GM12878 (cell line): ENCODE results near the gene NPAS3. TPM values are rescaled to one million over a fixed set of nuclear protein-coding genes. Genes with fewer than 3 reads are reported as not detected.

ENCODE experiments used
- SMC3 ChIP-seq: IDR thresholded peaks from 2 replicates; pipeline ENCODE4 v1.6.1; 2011; ENCODE audit warnings: low read length, improper control_type of control experiment, borderline replicate concordance
- WRNIP1 ChIP-seq: IDR thresholded peaks from 2 replicates; pipeline ENCODE4 v1.6.1; 2011; ENCODE audit warnings: low read depth, low read length, improper control_type of control experiment, borderline replicate concordance
- ZNF384 ChIP-seq: IDR thresholded peaks from 2 replicates; pipeline ENCODE4 v1.6.1; 2012; ENCODE audit warnings: low read depth, mild to moderate bottlenecking, low read length, improper control_type of control experiment, borderline replicate concordance
- polyA plus RNA-seq, 11 experiments: library from polyadenylated mRNA; depleted of rRNA in 4 of 11; unstranded in 6 of 11; stranded (reverse) in 5 of 11; fragments of >200 nt; fragmentation: Nextera tagmentation in 4 of 11; fragmentation: Illumina TruSeq in 1 of 11; extraction: Ambion mirVana in 4 of 11; extraction: Trizol in 1 of 11; gene quantifications; 1 replicate in 1 of 11; 2 replicates in 10 of 11; pipeline versions ENCODE4 v1.2.1 to v1.2.3, GENCODE V29; 2011 to 2016; ENCODE audit warnings: inconsistent platforms in 2 of 11, missing spikeins in 2 of 11, low read depth in 1 of 11
- total RNA-seq, 4 experiments: library from RNA; depleted of rRNA in 3 of 4; stranded (reverse); fragments of >200 nt in 3 of 4; fragmentation: Illumina TruSeq in 1 of 4; extraction: Trizol in 1 of 4; gene quantifications; 2 replicates each; pipeline versions ENCODE4 v1.2.1 to v1.2.3, GENCODE V29; 2013 to 2021
- TF ChIP-seq, protein P1 (sequence below): IDR thresholded peaks from 2 replicates; pipeline ENCODE4 v1.6.1; 2011; ENCODE audit warnings: low read depth, low read length, improper control_type of control experiment, borderline replicate concordance
- TF ChIP-seq, protein P2 (sequence below): fragments of 450-650 bp; IDR thresholded peaks from 2 replicates; pipeline ENCODE4 v1.6.1; 2017; ENCODE audit warnings: mild to moderate bottlenecking, moderate library complexity

The NPAS3 gene
- total and polyA plus RNA-seq, 10 of the 15 experiments (the other 5 are each of a cell fraction or from before 2014, with no cell fraction given) = under 0.01 to 2.7 (median 0.03) TPM; not detected in 6

DNA sequence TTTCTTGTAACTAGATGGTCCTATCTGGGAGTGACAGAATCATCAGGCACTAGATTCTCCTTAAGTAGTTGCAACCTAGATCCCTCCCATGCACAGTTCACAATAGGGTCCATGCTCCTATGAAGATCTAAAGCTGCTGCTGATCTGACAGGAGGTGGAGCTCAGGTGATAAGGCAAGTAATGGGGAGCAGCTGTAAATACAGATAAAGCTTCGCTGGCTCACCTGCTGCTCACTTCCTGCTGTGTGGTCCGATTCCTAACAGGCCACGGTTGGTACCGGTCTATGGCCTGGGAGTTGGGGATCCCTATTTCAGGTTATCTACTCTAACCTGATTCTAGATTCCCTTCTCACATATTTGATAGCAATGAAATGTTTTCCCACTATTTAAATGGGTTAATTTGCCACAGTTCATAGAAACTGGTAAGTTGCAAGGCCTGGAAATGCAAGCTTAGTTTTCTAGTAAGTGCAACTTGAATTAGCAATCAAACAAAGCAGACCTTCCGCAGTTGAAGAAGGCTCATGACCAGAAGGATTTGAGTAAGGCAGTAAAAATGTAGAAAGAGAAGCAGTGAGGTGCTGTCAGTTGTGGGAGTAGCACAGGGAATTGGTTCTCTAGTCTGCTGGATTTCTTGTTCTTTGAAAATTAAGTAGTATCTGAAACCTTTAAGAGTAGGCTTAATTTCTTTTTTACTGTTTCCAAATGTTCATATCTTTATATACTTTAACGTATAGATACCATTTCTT, 679.9 kb downstream of the NPAS3 start (continued):
- TF ChIP-seq WRNIP1 = no peak
- TF ChIP-seq, protein P1, sequence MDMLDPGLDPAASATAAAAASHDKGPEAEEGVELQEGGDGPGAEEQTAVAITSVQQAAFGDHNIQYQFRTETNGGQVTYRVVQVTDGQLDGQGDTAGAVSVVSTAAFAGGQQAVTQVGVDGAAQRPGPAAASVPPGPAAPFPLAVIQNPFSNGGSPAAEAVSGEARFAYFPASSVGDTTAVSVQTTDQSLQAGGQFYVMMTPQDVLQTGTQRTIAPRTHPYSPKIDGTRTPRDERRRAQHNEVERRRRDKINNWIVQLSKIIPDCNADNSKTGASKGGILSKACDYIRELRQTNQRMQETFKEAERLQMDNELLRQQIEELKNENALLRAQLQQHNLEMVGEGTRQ = no peak
- TF ChIP-seq SMC3 = no peak
- TF ChIP-seq ZNF384 = no peak
- TF ChIP-seq, protein P2, sequence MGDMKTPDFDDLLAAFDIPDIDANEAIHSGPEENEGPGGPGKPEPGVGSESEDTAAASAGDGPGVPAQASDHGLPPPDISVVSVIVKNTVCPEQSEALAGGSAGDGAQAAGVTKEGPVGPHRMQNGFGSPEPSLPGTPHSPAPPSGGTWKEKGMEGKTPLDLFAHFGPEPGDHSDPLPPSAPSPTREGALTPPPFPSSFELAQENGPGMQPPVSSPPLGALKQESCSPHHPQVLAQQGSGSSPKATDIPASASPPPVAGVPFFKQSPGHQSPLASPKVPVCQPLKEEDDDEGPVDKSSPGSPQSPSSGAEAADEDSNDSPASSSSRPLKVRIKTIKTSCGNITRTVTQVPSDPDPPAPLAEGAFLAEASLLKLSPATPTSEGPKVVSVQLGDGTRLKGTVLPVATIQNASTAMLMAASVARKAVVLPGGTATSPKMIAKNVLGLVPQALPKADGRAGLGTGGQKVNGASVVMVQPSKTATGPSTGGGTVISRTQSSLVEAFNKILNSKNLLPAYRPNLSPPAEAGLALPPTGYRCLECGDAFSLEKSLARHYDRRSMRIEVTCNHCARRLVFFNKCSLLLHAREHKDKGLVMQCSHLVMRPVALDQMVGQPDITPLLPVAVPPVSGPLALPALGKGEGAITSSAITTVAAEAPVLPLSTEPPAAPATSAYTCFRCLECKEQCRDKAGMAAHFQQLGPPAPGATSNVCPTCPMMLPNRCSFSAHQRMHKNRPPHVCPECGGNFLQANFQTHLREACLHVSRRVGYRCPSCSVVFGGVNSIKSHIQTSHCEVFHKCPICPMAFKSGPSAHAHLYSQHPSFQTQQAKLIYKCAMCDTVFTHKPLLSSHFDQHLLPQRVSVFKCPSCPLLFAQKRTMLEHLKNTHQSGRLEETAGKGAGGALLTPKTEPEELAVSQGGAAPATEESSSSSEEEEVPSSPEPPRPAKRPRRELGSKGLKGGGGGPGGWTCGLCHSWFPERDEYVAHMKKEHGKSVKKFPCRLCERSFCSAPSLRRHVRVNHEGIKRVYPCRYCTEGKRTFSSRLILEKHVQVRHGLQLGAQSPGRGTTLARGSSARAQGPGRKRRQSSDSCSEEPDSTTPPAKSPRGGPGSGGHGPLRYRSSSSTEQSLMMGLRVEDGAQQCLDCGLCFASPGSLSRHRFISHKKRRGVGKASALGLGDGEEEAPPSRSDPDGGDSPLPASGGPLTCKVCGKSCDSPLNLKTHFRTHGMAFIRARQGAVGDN = no peak
